ENCODE data around the gene FN1. TPM values are rescaled to one million over a fixed set of nuclear protein-coding genes. Genes with fewer than 3 reads are reported as not detected.

The FN1 gene
- total RNA-seq, 1 experiment from 2014 or later: 11.1 TPM

DNA sequence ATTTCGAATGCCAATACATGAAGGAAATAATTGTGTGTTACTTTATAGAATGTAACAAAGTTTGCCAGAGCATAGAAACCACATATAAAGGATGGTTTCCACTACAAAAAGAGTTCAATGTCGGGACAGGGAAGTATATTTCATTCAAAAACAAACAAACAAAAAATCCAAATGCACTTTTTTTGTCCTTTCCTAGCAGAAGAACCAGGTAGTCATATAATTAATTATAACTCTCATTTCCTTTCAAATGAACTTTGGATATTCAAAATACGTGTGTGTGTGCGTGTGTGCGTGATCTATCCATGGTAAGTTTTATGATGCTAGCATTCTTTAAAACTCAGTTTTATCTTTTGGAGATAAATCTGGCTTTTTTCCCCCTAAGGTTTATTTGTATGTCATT lies 8.3 kb downstream of the FN1 start:
- Histone ChIP-seq H3K27me3 (ENCODE audit: insufficient read depth, low read length) (no peaks in the 10 kb centered on the region), H3K9me2 (ENCODE audit: insufficient read depth) (no peaks in the 10 kb centered on the region), H3K9me3 (ENCODE audit: control insufficient read depth in 1 of 2, insufficient read depth in 1 of 2, low read depth in 1 of 2, low read length in 2 of 2) (no peaks in the 10 kb centered on the region), H3K79me2 (ENCODE audit: insufficient read depth, low read length) (no peaks in the 10 kb centered on the region), H4K20me1 (ENCODE audit: insufficient read depth) (no peaks in the 10 kb centered on the region), H3K9ac (ENCODE audit: low read length) (no peak overlapping the region), H3K36me3 (ENCODE audit: control insufficient read depth in 1 of 2, insufficient read depth in 2 of 2, low read length in 2 of 2) (no peaks in the 10 kb centered on the region), H3K27ac (ENCODE audit: low read depth, low read length) (no peak overlapping the region), H2AFZ (ENCODE audit: low read depth, low read length, poor library complexity, severe bottlenecking) (no peak overlapping the region), H3K4me3 (replicated peaks in 1 of 2; ENCODE audit: low read depth in 1 of 2, low read length in 2 of 2) (no peak overlapping the region), H3K4me2 (ENCODE audit: low read length) (no peak overlapping the region), H3K4me1 (ENCODE audit: control insufficient read depth in 1 of 2, insufficient read depth in 2 of 2, low read length in 2 of 2) (no peaks in the 10 kb centered on the region)
- POLR2A ChIA-PET: no interaction called here
- RAD21 ChIA-PET (ENCODE audit: low non-redundant PET in 1 of 2, low total read pairs in 2 of 2, uncharacterized antibody in 2 of 2, unreplicated experiment in 2 of 2): no interaction called here
- intact Hi-C loops (cut with micrococcal nuclease): no loop called here
- BruUV-seq (replicated peaks): no TSS peak
- CTCF ChIA-PET: no interaction called here
- no peak for ATAC-seq
- no peak for DNase-seq (ENCODE audit: low read depth, low spot score)
- TF ChIP-seq RAD21 (IDR thresholded peaks at IDR 0.05; ENCODE audit: low read depth) (no peak), ELF1 (IDR thresholded peaks at IDR 0.05; ENCODE audit: borderline replicate concordance, low read depth) (no peak), POLR2AphosphoS5 (IDR thresholded peaks at IDR 0.05; ENCODE audit: low read depth, low read length) (no peak), ZFX (IDR thresholded peaks at IDR 0.05) (no peak), SP1 (IDR thresholded peaks at IDR 0.05; ENCODE audit: low read depth) (no peak), POLR2A (IDR thresholded peaks at IDR 0.05; ENCODE audit: borderline replicate concordance, extremely low read depth, insufficient read depth, insufficient read length) (no peak), EZH2 (IDR thresholded peaks at IDR 0.05) (no peak)
- TF ChIP-seq, protein P1, sequence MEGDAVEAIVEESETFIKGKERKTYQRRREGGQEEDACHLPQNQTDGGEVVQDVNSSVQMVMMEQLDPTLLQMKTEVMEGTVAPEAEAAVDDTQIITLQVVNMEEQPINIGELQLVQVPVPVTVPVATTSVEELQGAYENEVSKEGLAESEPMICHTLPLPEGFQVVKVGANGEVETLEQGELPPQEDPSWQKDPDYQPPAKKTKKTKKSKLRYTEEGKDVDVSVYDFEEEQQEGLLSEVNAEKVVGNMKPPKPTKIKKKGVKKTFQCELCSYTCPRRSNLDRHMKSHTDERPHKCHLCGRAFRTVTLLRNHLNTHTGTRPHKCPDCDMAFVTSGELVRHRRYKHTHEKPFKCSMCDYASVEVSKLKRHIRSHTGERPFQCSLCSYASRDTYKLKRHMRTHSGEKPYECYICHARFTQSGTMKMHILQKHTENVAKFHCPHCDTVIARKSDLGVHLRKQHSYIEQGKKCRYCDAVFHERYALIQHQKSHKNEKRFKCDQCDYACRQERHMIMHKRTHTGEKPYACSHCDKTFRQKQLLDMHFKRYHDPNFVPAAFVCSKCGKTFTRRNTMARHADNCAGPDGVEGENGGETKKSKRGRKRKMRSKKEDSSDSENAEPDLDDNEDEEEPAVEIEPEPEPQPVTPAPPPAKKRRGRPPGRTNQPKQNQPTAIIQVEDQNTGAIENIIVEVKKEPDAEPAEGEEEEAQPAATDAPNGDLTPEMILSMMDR (IDR thresholded peaks at IDR 0.05 in 2 of 3, conservative IDR thresholded peaks at IDR 0.05 in 1 of 3; ENCODE audit: borderline replicate concordance in 1 of 3, insufficient read depth in 1 of 3, low read depth in 2 of 3, low read length in 2 of 3): no peak
- TF ChIP-seq, protein P2, sequence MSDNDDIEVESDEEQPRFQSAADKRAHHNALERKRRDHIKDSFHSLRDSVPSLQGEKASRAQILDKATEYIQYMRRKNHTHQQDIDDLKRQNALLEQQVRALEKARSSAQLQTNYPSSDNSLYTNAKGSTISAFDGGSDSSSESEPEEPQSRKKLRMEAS (IDR thresholded peaks at IDR 0.05): no peak
